Smooth muscle cell of the umbilical artery (primary cell): ENCODE data around the gene PJA1. TPM values are rescaled to one million over a fixed set of nuclear protein-coding genes. Genes with fewer than 3 reads are reported as not detected.

Experiments used
- total RNA-seq: library from RNA; depleted of rRNA; stranded (reverse); fragments of >200 nt; gene quantifications from 2 replicates; pipeline ENCODE4 v1.2.3, GENCODE V29; 2014

Gene PJA1
- total RNA-seq: 39.8 and 42.2 TPM in 2 replicates

GRCh38 chrX:69165087-69165651, at the start of gene PJA1:
TSS of gene PJA1 (minus strand) at chrX:69165453. CDS start at chrX:69163073, 2,380 bp downstream.

